GM12878 (cell line): ENCODE results near the gene CLEC1A. TPM values are rescaled to one million over a fixed set of nuclear protein-coding genes. Genes with fewer than 3 reads are reported as not detected.

Source experiments
- ATAC-seq: fragments of 200-7000 bp; cut with Tn5 transposase; 3 replicates; pipeline ENCODE4 v1.9.1; 2020; ENCODE audit warnings: mild to moderate bottlenecking, moderate library complexity
- BruUV-seq: library from RNA; stranded (reverse); fragments of 400-500 nt; replicated peaks from 2 replicates; lab custom pipeline; 2021; lab: Mats Ljungman, UMichigan
- CTCF ChIA-PET: fragments of 300-600 bp; sonication (Branson Sonifier 250); formaldehyde crosslinking; extraction: SDS; loops from one replicate; lab custom pipeline; 2021; ENCODE audit warnings: inconsistent platforms; lab: Yijun Ruan, JAX
- POLR2A ChIA-PET: fragments of 350-600 bp; formaldehyde crosslinking; extraction: SDS; loops from one replicate; lab custom pipeline; 2021; ENCODE audit warnings: inconsistent platforms; lab: Charles Lee
- RAD21 ChIA-PET: fragments of 300-600 bp; sonication (Branson Sonifier 250); formaldehyde crosslinking; loops from one replicate; lab custom pipeline; 2023; ENCODE audit warnings: antibody characterized with exemption; ENCODE audit not compliant: unreplicated experiment; lab: Charles Lee
- SMC1A ChIA-PET: fragments of 300-600 bp; sonication (Branson Sonifier 250); formaldehyde crosslinking; loops from one replicate; lab custom pipeline; 2023; ENCODE audit not compliant: unreplicated experiment, uncharacterized antibody; lab: Charles Lee
- DNase-seq: peaks from one replicate; pipeline ENCODE4 v3.0.0-alpha.2; 2011; ENCODE audit warnings: low read depth, low spot score
- FAIRE-seq: peaks from 3 replicates; lab custom pipeline; 2011; peaks lifted over from hg19 to GRCh38; lab: Jason Lieb, UNC
- H2AFZ ChIP-seq: 2 replicates; pipeline ENCODE4 v1.6.0; 2011; ENCODE audit warnings: low read depth, low read length, control low read depth; ENCODE audit not compliant: control insufficient read depth
- H3K27ac ChIP-seq: 2 replicates; pipeline ENCODE4 v1.5.1; 2011; ENCODE audit warnings: control low read depth; ENCODE audit not compliant: control insufficient read depth, insufficient read depth
- H3K27me3 ChIP-seq, 2 experiments: replicated peaks in 1 of 2; 2 replicates each; pipeline versions ENCODE4 v1.6.0 to v1.6.1; 2011; ENCODE audit warnings: low read length in 1 of 2; ENCODE audit not compliant: control insufficient read depth in 2 of 2, insufficient read depth in 2 of 2
- H3K36me3 ChIP-seq, 2 experiments: 2 replicates each; pipeline ENCODE4 v1.5.1; 2011; ENCODE audit warnings: low read length in 1 of 2; ENCODE audit not compliant: control insufficient read depth in 2 of 2, insufficient read depth in 2 of 2
- H3K4me1 ChIP-seq: 2 replicates; pipeline ENCODE4 v1.6.1; 2011; ENCODE audit warnings: mild to moderate bottlenecking, low read length, moderate library complexity, mixed read lengths; ENCODE audit not compliant: control insufficient read depth, insufficient read depth
- H3K4me2 ChIP-seq: 2 replicates; pipeline ENCODE4 v1.6.0; 2011; ENCODE audit warnings: control low read depth; ENCODE audit not compliant: control insufficient read depth, insufficient read depth
- H3K4me3 ChIP-seq: fragments of 200-600 bp; sonication (generic); 2 replicates; pipeline ENCODE4 v1.5.1; 2016
- H3K79me2 ChIP-seq: 2 replicates; pipeline ENCODE4 v1.6.0; 2011; ENCODE audit warnings: low read length; ENCODE audit not compliant: control insufficient read depth, insufficient read depth
- H3K9ac ChIP-seq: 2 replicates; pipeline ENCODE4 v1.8.0; 2011; ENCODE audit warnings: low read length, control low read depth, mixed read lengths; ENCODE audit not compliant: control insufficient read depth, insufficient read depth
- H3K9me3 ChIP-seq: replicated peaks from 3 replicates; pipeline ENCODE4 v1.5.1; 2011; ENCODE audit warnings: mild to moderate bottlenecking, low read length; ENCODE audit not compliant: control insufficient read depth, insufficient read depth
- H4K20me1 ChIP-seq: 2 replicates; pipeline ENCODE4 v1.6.0; 2011; ENCODE audit not compliant: control insufficient read depth, insufficient read depth
- BCL3 ChIP-seq: IDR thresholded peaks from 2 replicates; pipeline ENCODE4 v1.6.1; 2011; ENCODE audit warnings: borderline replicate concordance, low read depth, mild to moderate bottlenecking, moderate library complexity, low read length; ENCODE audit not compliant: insufficient read depth, poor library complexity, severe bottlenecking
- IRF4 ChIP-seq: IDR thresholded peaks from 2 replicates; pipeline ENCODE4 v1.6.1; 2011; ENCODE audit warnings: low read depth, low read length
- JUND ChIP-seq: IDR thresholded peaks from 2 replicates; pipeline ENCODE4 v1.6.1; 2012; ENCODE audit warnings: low read depth, mild to moderate bottlenecking, low read length, improper control_type of control experiment, moderate library complexity
- KLF5 ChIP-seq: fragments of 450-650 bp; IDR thresholded peaks from 2 replicates; pipeline ENCODE4 v1.6.1; 2014; ENCODE audit warnings: mild to moderate bottlenecking; ENCODE audit not compliant: partially characterized antibody
- NBN ChIP-seq: fragments of 450-650 bp; IDR thresholded peaks from 2 replicates; pipeline ENCODE4 v1.6.1; 2016
- NR2C2 ChIP-seq: IDR thresholded peaks from 2 replicates; pipeline ENCODE4 v1.6.1; 2011; ENCODE audit warnings: borderline replicate concordance, low read depth; ENCODE audit not compliant: control insufficient read depth, insufficient read length
- RB1 ChIP-seq: fragments of 450-650 bp; formaldehyde crosslinking; IDR thresholded peaks from 2 replicates; pipeline ENCODE4 v1.6.1; 2017; ENCODE audit warnings: mild to moderate bottlenecking, borderline replicate concordance
- SPI1 ChIP-seq: IDR thresholded peaks from 2 replicates; pipeline ENCODE4 v1.6.1; 2011; ENCODE audit warnings: low read depth, mild to moderate bottlenecking, low read length, moderate library complexity, borderline replicate concordance; ENCODE audit not compliant: insufficient read depth
- TARDBP ChIP-seq: IDR thresholded peaks from 2 replicates; pipeline ENCODE4 v1.6.1; 2016; ENCODE audit warnings: borderline replicate concordance
- YBX1 ChIP-seq: fragments of 450-650 bp; IDR thresholded peaks from 2 replicates; pipeline ENCODE4 v1.6.1; 2016; ENCODE audit warnings: antibody characterized with exemption
- WGBS: methylation state at CpG from one replicate; pipeline ENCODE4 v1.1.6; 2016; ENCODE audit warnings: low lambda C conversion rate; ENCODE audit not compliant: insufficient replicate concordance, insufficient coverage; ENCODE audit errors: missing lambda C conversion rate; 5-methylcytosine and 5-hydroxymethylcytosine counted together
- in situ Hi-C: fragments of 300-500 bp; cut with MboI; formaldehyde crosslinking; loops from 9 replicates; pipeline ENCODE4 v1.14.3; 2018; ENCODE audit warnings: mixed read lengths
- intact Hi-C: fragments of 100-400 bp; cut with micrococcal nuclease; formaldehyde crosslinking; loops from one replicate; pipeline ENCODE4 v1.14.2; 2022; ENCODE audit not compliant: unreplicated experiment
- polyA plus RNA-seq, 11 experiments: library from polyadenylated mRNA; depleted of rRNA in 4 of 11; unstranded in 6 of 11; stranded (reverse) in 5 of 11; fragments of >200 nt; fragmentation: Nextera tagmentation in 4 of 11; fragmentation: Illumina TruSeq in 1 of 11; extraction: Ambion mirVana in 4 of 11; extraction: Trizol in 1 of 11; gene quantifications; 1 replicate in 1 of 11; 2 replicates in 10 of 11; pipeline versions ENCODE4 v1.2.1 to v1.2.3, GENCODE V29; 2011 to 2016; ENCODE audit warnings: inconsistent platforms in 2 of 11, missing spikeins in 2 of 11, low read depth in 1 of 11
- total RNA-seq, 4 experiments: library from RNA; depleted of rRNA in 3 of 4; stranded (reverse); fragments of >200 nt in 3 of 4; fragmentation: Illumina TruSeq in 1 of 4; extraction: Trizol in 1 of 4; gene quantifications; 2 replicates each; pipeline versions ENCODE4 v1.2.1 to v1.2.3, GENCODE V29; 2013 to 2021
- TF ChIP-seq, protein P1 (sequence below), 3 experiments: IDR thresholded peaks in 2 of 3; conservative IDR thresholded peaks in 1 of 3; 2 replicates each; pipeline ENCODE4 v1.5.1; 2011; ENCODE audit warnings: low read depth in 3 of 3, low read length in 3 of 3, mild to moderate bottlenecking in 3 of 3, control low read depth in 2 of 3, moderate library complexity in 2 of 3, inconsistent platforms in 1 of 3, mixed read lengths in 1 of 3; ENCODE audit not compliant: control insufficient read depth in 2 of 3, insufficient read depth in 1 of 3; ENCODE audit errors: extremely low read depth in 1 of 3

The CLEC1A gene
- total and polyA plus RNA-seq, 10 of the 15 experiments (the other 5 are each of a cell fraction or from before 2014, with no cell fraction given) = not detected

GRCh38 chr12:10136637-10137205, 37.9 kb upstream of the CLEC1A start:
- 52% methylated on average over 13 of the region's 13 CpGs for WGBS
- ChIA-PET RAD21 (interaction anchor here (1.4 kb wide), 1 partner anchor 197 kb away, joined by 3 read pairs; no protein-coding TSS in a partner anchor), CTCF (interaction anchor here (0.8 to 2.0 kb wide), 5 partner anchors 102 to 394 kb away, joined by 3 to 5 read pairs (median 4); no protein-coding TSS in a partner anchor), POLR2A (no interaction called here), SMC1A (interaction anchor here (0.6 to 1.8 kb wide), 4 partner anchors 26 to 387 kb away, joined by 3 to 4 read pairs (median 3); no protein-coding TSS in a partner anchor)
- Histone ChIP-seq H3K4me2 (no peak overlapping the region), H3K27ac (no peak overlapping the region), H3K4me3 (no peak overlapping the region), H2AFZ (no peak overlapping the region), H3K27me3 (no peaks in the 10 kb centered on the region; a peak in 1 of 4 replicates), H3K4me1 (no peaks in the 10 kb centered on the region), H4K20me1 (no peaks in the 10 kb centered on the region), H3K36me3 (no peaks in the 10 kb centered on the region), H3K9ac (no peak overlapping the region), H3K9me3 (no peaks in the 10 kb centered on the region), H3K79me2 (no peaks in the 10 kb centered on the region)
- no TSS peak for BruUV-seq
- ATAC-seq (no peak), FAIRE-seq (no peak), DNase-seq (no peak)
- intact Hi-C loops (no loop called here), in situ Hi-C loops (no loop called here)
- TF ChIP-seq IRF4 (no peak), SPI1 (no peak), NR2C2 (no peak), TARDBP (no peak), NBN (no peak), YBX1 (no peak), JUND (no peak), RB1 (no peak), BCL3 (no peak), KLF5 (no peak)
- TF ChIP-seq, protein P1, sequence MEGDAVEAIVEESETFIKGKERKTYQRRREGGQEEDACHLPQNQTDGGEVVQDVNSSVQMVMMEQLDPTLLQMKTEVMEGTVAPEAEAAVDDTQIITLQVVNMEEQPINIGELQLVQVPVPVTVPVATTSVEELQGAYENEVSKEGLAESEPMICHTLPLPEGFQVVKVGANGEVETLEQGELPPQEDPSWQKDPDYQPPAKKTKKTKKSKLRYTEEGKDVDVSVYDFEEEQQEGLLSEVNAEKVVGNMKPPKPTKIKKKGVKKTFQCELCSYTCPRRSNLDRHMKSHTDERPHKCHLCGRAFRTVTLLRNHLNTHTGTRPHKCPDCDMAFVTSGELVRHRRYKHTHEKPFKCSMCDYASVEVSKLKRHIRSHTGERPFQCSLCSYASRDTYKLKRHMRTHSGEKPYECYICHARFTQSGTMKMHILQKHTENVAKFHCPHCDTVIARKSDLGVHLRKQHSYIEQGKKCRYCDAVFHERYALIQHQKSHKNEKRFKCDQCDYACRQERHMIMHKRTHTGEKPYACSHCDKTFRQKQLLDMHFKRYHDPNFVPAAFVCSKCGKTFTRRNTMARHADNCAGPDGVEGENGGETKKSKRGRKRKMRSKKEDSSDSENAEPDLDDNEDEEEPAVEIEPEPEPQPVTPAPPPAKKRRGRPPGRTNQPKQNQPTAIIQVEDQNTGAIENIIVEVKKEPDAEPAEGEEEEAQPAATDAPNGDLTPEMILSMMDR (IDR thresholded peaks at IDR 0.05 in 2 of 3, conservative IDR thresholded peaks at IDR 0.05 in 1 of 3; ENCODE audit: control insufficient read depth in 2 of 3, extremely low read depth in 1 of 3, insufficient read depth in 1 of 3, low read depth in 3 of 3, low read length in 3 of 3) = no peak
